Measurements from ENCODE around the gene ITIH4.

The ITIH4 gene

GRCh38 chr3:52831500-52832301 is 1.2 kb upstream of the ITIH4 start:
- DNase-seq (ENCODE audit: low read depth) = no peak

DNA sequence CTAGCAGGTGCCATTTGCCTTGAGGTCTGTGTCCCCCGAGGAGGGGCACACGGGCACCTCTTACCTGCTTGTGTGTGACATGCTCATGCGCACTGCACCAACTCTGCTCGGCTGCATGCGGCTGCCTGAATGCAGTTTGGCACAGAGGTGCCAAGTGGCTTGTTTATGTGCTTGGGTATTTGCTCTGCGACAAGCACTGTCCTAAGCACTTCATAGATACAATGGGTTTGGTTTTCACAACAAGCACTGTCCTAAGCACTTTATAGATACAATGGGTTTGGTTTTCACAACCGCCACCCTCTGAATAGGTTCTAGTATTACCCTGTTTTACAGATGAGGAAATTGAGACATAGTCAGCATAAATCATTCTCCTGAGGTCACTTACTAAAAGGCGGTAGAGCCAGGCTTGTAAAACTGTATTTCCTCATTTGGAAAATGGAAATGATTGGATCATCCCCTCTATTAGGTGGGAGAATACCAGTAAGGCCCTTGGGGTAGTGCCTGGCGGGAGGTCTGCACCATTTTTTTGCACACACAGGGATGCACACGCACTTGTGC is 487 bp downstream of the ITIH4 start:
- DNase-seq (ENCODE audit: low read depth) = no peak

GRCh38 chr3:52829482-52829881 is 990 bp downstream of the ITIH4 start:
- no peak for DNase-seq (ENCODE audit: low read depth)

- no peak for DNase-seq (ENCODE audit: low read depth)
These were observed 2.6 kb downstream of the ITIH4 start for GRCh38 chr3:52827866-52828376.

DNA sequence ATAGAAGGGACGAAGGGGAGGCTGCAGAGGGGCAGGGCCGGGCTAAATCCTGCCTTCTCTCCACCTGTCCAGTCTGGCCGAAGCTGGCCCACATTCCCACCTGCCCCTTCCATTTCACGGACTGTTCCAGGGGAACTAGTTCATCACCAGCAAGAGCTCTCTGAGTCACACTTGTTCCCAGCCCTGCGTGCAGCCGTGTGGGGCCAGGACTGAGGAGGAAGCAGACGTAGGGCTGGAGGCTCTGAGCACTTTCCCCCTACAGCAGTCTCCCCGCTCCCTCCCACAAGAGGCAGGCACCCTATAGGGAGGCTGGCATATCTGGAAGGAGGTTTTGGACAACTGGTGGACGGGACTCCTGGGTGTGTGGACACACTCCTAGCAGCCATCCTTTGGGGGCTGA is 3.0 kb downstream of the ITIH4 start:
- DNase-seq (ENCODE audit: low read depth) = no peak

DNA sequence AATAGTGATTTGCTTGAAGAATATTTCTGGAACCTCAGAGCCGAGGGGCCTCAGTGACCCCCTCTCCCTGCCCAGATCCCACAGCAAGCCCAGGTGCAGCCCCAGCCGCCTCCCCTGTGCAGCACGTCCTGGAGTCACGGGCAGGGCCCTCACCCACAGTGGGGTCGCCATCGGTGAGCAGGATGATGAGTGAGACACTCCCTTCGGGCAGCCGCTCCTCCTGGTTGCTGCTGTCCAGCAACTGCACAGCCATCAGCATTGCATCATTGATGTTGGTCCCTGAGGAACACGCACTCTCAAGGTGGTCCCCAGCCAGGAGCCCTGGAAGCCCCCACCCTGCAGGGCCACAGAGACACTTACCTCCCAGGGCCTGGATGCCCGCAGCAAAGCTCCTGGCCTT is 6.4 kb downstream of the ITIH4 start:
- no peak for DNase-seq (ENCODE audit: low read depth)

DNA sequence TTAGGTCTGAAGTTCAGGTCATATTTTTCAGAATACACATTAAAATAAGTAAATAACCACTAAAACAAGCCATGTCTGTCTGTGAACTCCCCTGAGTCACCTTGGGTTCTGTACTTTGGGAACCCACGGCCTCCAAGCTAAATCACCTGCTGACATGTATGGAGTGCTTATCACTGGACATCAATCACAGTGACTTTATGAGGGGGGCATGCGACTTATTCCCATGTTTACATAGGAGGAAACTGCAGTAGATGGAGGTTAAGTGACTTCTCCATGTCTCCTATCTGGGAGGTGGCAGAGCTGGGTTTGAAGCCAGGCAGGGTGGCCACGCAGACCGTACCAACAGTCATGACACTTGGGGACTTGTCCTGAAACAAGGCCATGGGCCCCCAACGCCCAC is 8.1 kb downstream of the ITIH4 start:
- DNase-seq (ENCODE audit: low read depth) = no peak

DNA sequence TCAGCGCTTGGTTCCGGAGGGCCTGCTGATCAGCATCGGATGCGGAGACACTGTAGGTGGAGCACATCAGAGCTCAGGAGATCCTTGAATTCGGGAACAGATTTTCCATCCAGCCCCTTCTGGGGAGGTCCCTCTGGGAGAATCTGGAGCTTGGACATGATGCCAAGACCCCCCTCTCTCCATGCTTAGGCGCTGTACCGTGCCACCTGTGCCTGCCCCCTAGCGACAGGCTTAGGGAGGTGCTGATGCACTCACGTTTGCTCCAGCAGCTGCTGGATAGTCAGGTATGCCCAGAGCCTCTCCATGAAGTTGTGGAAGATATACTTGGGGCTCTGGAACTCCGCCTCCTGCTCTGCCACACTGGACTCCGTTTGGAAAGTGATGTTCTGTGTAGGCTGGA is 9.7 kb downstream of the ITIH4 start:
- no peak for DNase-seq (ENCODE audit: low read depth)

- DNase-seq (ENCODE audit: low read depth) = no peak
These were observed 10.5 kb downstream of the ITIH4 start for GRCh38 chr3:52819936-52820335.

DNA sequence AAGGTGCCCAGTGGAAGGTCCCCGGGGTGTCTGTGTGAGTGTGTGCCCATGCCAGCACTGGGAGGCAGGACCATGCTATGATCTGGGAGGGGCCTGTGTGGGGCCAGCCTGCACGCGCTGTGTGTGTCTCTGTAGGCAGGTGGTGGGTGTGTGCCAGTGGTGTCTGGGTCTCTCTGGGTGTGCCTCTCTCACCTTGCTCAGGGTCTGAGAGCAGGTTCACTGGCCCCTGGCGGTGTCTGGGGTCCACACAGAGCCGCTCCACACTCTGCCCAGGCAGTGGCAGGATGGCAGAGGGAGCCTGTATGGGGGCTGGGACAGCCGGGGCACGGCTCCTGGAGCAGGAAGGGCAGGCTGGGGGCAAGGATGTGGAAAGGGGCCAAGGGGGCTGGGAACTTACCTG is 12.6 kb downstream of the ITIH4 start:
- no peak for DNase-seq (ENCODE audit: low read depth)

- no peak for DNase-seq (ENCODE audit: low read depth)
These were observed 13.3 kb downstream of the ITIH4 start for GRCh38 chr3:52817221-52817620.

DNA sequence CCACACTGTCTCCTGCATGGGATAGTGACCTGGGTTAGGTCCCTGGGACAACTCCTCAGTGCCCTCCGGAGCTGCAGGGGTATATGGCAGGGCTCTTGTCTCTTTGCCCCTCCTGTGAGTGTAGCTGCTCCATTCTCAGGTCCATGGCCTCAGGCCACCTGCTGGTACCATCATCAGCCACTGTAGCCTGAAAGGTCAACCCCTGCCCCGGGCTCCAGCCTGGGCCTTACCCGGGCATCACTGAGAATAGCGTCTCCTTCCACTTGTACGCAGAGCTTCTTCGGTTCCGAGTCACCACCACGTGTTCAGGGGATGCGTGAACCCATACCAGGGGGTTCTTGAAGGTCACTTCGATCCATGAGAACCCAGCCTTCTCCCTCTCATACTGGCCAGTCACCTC is 13.8 kb downstream of the ITIH4 start:
- no peak for DNase-seq (ENCODE audit: low read depth)

DNA sequence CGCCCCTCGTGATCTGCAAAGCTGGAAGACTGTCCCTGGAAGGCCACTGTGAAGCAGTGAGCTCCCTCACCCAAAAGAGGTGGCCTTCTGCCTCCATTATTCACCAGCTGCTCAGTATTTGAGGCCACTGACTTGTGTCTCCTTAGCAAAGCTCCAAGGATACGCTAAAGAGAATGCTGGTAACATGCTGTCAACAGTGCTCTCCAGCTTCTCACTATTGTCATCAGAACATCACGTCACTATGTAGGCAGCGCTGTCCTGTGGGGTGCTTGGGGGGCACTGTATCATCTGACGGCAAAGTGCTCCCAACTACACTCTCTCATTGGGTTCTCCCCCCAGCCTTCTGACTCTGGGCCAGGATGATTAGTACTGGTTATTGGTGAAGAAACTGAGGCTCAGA is 14.3 kb downstream of the ITIH4 start:
- no peak for DNase-seq (ENCODE audit: low read depth)

GRCh38 chr3:52813810-52814209 is 16.7 kb downstream of the ITIH4 start:
- no peak for DNase-seq (ENCODE audit: low read depth)

- DNase-seq (ENCODE audit: low read depth) = no peak
These were observed 18.9 kb downstream of the ITIH4 start for GRCh38 chr3:52811452-52812011.

DNA sequence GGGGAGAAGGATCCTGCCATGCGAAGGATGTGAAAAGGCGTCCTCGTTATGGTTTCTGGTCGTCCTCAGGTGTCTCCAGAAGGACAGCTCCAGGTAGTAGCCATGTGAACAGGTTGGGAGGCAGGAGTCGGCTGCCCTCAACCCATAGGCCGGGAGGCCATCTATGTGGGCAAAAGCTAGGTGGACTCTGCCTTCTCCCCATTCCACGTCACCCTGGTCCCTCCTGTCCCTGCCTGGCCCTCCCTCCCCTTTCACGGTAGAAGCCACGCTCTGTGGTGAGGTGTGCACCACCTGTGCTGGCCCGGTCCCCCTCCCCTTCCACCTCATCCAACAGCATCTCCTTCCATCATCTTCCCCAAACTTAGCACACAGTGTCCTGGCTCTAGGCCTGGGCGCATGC is 19.5 kb downstream of the ITIH4 start:
- DNase-seq (ENCODE audit: low read depth) = no peak

DNA sequence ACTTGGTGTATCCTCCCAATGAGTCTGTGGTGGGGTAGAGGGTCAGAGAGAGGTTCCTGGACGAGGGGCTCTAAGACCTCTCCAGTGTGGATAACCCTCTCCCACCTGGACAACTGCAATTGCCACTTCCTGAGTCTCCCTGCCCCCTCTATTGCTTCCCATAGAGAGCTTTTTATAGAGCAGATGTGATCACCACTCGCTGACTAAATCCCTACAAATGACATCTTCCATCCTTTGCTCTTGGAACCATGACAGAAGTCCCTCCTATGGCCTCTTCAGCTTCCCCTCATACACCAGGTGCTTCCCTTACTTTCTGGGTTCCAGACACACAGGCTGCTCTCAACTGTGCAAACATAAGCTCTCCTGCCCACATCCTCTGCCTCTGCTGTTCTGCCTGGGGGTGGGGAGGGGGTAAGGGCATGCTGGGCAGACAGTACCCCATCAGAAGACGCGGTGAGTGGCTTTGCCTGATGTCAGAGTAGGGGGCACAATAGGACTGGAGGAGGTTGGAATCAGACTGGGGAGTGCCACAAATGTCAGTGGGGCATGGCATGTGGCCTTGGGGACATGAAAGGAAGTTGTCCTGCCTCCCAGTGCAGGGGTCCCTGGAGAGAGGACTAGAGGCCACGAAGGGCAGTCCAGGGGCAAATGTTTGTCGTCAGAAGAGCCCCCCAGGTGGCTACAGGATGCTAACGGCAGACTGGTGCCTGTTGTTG is 20.7 kb downstream of the ITIH4 start:
- DNase-seq (ENCODE audit: low read depth) = no peak

- no peak for DNase-seq (ENCODE audit: low read depth)
These were observed 21.3 kb downstream of the ITIH4 start for GRCh38 chr3:52809149-52809548.

DNA sequence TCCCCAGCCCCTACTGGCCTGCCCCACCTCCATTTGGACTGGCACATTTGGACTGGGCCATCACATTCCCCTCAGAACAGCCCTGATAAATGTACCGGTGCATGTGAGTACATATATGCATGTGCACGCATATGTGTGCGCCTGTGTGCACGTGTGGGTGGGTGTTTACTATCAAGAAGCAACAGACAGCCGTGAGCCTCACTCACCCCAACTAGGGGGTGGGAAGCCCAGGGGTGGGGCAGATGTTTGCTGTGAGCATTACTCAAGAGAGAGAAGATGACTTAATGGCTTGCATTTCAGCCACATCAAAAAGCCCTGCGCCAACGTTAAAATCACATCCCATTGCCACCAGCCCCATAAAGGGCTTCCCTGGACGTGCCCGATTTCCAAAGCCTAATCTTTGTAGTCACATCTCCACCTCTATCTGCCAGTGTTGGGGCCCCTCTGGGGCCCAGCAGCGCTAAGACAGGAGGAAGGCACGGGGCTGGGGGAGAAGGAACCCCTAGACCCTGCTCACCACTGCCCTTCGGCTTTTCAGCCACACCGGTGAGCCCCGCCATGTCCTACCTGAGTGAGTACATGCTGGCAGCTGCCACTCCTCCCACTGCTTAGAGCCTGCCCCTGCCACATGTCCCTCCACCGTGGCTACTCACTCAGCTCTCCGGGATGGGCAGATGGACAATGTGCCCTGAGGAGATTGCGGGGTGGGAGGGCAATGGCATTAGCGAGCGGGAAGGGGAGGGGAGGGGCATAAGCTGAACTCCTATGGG is 25.0 kb downstream of the ITIH4 start:
- DNase-seq (ENCODE audit: low read depth) = no peak

DNA sequence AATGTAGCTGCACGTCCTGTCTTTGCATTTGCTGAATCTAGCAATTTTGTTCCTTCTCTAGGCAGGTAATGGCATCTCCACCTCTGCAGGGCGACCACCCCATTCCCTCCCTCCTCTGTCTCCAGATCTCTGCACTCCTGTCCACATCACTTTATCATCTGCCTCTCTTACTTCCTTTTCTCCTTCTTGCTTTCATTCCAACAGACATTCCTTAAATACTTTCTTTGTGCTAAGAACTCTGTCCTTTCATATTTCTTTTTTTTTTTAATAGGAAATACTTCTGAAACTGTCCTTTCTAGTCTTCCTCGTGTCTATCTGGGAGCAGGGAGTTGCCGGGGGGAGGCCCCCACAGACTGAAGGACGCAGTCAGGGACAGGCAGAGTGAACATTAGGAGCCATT is 28.6 kb downstream of the ITIH4 start:
- no peak for DNase-seq (ENCODE audit: low read depth)

GRCh38 chr3:52800079-52800478 is 30.4 kb downstream of the ITIH4 start:
- no peak for DNase-seq (ENCODE audit: low read depth)

- no peak for DNase-seq (ENCODE audit: low read depth)
These were observed 31.4 kb downstream of the ITIH4 start for GRCh38 chr3:52798978-52799476.

All from stimulated activated CD8-positive, alpha-beta memory T cell treated with anti-CD3 and anti-CD28 coated beads, Interleukin-12 subunit alpha, Interleukin-12 subunit beta, amount 100 ng/mL, for 1 hour (primary cell).